Activated naive CD4-positive, alpha-beta T cell treated with anti-CD3 and anti-CD28 coated beads for 36 hours (primary cell): ENCODE results near the gene CIT. TPM values are rescaled to one million over a fixed set of nuclear protein-coding genes. Genes with fewer than 3 reads are reported as not detected.

Experiments used
- CTCF ChIA-PET: fragments of 350-600 bp; sonication (Branson Sonifier 250); formaldehyde crosslinking; loops from one replicate; lab custom pipeline; 2021; ENCODE audit warnings: antibody characterized with exemption; lab: Charles Lee
- DNase-seq: peaks from one replicate; pipeline ENCODE4 v3.0.0-alpha.2; 2020
- H3K27ac Mint-ChIP-seq: one replicate; pipeline ENCODE4 v1.8.0; 2021; ENCODE audit warnings: mild to moderate bottlenecking, mixed read lengths
- H3K27me3 Mint-ChIP-seq: one replicate; pipeline ENCODE4 v1.8.0; 2021; ENCODE audit warnings: low read depth, mixed read lengths
- H3K36me3 Mint-ChIP-seq: one replicate; pipeline ENCODE4 v1.8.0; 2021; ENCODE audit warnings: low read depth, mixed read lengths
- H3K4me1 Mint-ChIP-seq: one replicate; pipeline ENCODE4 v1.8.0; 2021; ENCODE audit warnings: low read depth, mixed read lengths
- H3K4me3 Mint-ChIP-seq: one replicate; pipeline ENCODE4 v1.8.0; 2021; ENCODE audit warnings: mild to moderate bottlenecking, moderate library complexity, mixed read lengths
- H3K9me3 Mint-ChIP-seq: one replicate; pipeline ENCODE4 v1.8.0; 2021; ENCODE audit warnings: mixed read lengths
- intact Hi-C: fragments of 100-400 bp; cut with micrococcal nuclease; formaldehyde crosslinking; loops from one replicate; pipeline ENCODE4 v1.15.1; 2023
- total RNA-seq, 2 experiments: library from RNA; stranded (reverse); gene quantifications; one replicate each; pipeline ENCODE4 v1.2.3, GENCODE V29; 2021

CIT gene
- total RNA-seq, 2 experiments from 2014 or later = 78.6 to 78.8 TPM

DNA sequence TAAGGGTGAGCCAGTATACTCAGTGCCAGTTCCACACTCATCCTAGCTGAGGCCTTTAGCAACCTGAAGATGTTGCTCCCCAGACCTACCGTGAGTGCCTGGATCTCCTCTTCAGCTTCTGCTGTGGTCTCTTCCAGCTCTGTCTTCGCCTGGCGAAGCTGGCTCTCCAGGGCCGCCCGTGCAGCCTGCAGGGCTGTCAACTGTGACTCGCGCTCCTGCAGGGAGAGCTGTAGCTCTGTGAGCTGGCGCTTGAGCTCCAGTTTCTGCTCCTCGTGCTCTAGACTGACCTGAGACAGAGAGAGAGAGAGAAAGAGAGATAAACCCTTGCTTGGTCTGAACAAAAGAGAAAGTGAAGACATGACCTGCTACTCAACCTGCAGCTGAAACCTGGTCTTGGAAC lies 125.2 kb downstream of the CIT start:
- Mint-ChIP-seq H3K4me3 (no peak overlapping the region), H3K9me3 (no peaks in the 10 kb centered on the region), H3K36me3 (peaks cover 21% of the 10 kb centered on the region), H3K4me1 (no peaks in the 10 kb centered on the region), H3K27ac (no peak overlapping the region), H3K27me3 (no peaks in the 10 kb centered on the region)
- CTCF ChIA-PET = interaction anchor here (0.5 kb wide), 1 partner anchor 156 kb away, joined by 3 read pairs; no protein-coding TSS in a partner anchor
- no peak for DNase-seq
- intact Hi-C loops = no loop called here

DNA sequence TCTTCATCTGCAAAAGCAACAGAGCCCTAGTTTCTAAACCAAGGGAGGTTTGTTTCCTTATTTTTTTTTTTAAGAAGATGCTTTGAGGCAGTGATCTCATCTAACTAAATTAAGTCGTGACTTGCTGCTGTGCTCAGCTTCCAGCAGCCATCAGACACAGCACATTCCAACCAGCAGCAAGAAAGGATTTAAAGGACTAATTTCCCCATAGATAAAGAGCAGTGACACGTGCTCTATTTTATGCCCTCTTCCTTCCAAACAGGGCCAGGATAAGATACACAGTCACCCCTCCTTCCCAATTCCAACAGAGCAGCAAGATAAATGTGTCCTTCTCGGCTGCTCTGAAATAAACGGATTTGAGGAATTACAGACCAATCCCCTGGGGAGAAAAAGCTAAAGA lies 127.5 kb downstream of the CIT start:
- CTCF ChIA-PET = no interaction called here
- intact Hi-C loops = no loop called here
- no peak for DNase-seq
- Mint-ChIP-seq H3K9me3 (peaks cover 17% of the 10 kb centered on the region), H3K4me1 (no peaks in the 10 kb centered on the region), H3K27me3 (no peaks in the 10 kb centered on the region), H3K27ac (no peak overlapping the region), H3K4me3 (no peak overlapping the region), H3K36me3 (peaks cover 32% of the 10 kb centered on the region)

DNA sequence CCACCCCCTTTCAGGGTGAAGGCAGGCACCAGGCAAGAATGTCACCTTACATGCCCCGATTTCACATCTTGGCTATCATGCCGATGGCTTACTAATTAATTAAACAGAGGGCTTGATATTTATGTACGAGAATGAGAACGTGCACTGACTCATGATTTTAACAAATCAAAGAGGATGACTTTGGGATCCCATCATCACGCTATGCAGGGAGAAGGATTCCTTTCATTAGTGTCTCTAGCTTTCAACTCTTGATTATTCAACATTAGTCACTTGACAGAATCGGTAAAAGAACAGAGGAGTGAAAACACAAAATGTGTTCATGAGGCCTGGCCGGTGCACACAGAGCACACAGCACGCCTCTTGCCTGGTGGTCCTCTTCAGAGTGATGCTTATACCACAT lies 128.6 kb downstream of the CIT start:
- H3K27ac Mint-ChIP-seq = no peak overlapping the region
- H3K36me3 Mint-ChIP-seq = peaks cover 38% of the 10 kb centered on the region
- CTCF ChIA-PET = no interaction called here
- no peak overlapping the region for H3K4me3 Mint-ChIP-seq
- intact Hi-C loops = no loop called here
- no peaks in the 10 kb centered on the region for H3K27me3 Mint-ChIP-seq
- peaks cover 23% of the 10 kb centered on the region for H3K9me3 Mint-ChIP-seq
- no peaks in the 10 kb centered on the region for H3K4me1 Mint-ChIP-seq
- DNase-seq = no peak

GRCh38 chr12:119746169-119746568 lies 131.0 kb downstream of the CIT start:
- H3K4me1 Mint-ChIP-seq = no peaks in the 10 kb centered on the region
- intact Hi-C loops = no loop called here
- DNase-seq = no peak
- peaks cover 42% of the 10 kb centered on the region for H3K36me3 Mint-ChIP-seq
- H3K4me3 Mint-ChIP-seq = no peak overlapping the region
- peaks cover 23% of the 10 kb centered on the region for H3K9me3 Mint-ChIP-seq
- CTCF ChIA-PET = no interaction called here
- H3K27ac Mint-ChIP-seq = no peak overlapping the region
- H3K27me3 Mint-ChIP-seq = no peaks in the 10 kb centered on the region

DNA sequence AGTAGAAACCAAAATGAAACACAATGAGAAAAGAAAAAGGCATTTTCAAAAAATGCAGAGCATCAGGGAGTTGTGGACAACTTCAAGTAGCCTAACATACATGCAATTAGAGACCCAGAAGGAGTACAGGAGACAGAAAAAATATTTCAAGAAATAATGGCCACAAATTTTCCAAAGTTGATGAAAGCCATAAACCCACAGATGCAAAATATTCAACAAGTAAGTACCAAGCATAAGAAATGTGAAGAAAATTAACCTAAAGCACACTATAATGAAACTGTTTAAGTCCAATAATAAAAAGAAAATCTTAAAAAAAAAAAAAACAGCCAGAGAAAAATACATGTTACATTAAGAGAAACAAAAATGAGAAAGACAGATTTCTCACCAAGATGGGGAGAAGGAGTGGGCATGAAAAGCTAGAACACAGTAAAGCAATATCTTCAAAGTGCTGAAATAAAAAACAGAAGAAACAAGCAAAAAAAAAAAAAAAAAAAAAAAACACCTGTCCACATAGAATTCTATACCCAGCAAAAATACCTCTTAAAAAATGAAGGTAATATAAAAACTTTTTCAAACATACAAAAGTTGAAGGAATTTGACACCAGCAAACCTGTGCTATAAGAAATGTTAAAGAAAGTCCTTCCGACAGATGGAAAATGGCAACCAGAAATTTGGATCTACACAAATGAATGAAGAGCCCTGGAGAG lies 132.1 kb downstream of the CIT start:
- H3K27me3 Mint-ChIP-seq = no peaks in the 10 kb centered on the region
- no peak overlapping the region for H3K4me3 Mint-ChIP-seq
- intact Hi-C loops = no loop called here
- H3K27ac Mint-ChIP-seq = no peak overlapping the region
- H3K9me3 Mint-ChIP-seq = peaks cover 23% of the 10 kb centered on the region
- H3K36me3 Mint-ChIP-seq = peaks cover 41% of the 10 kb centered on the region
- DNase-seq = no peak
- H3K4me1 Mint-ChIP-seq = no peaks in the 10 kb centered on the region
- CTCF ChIA-PET = no interaction called here

GRCh38 chr12:119742700-119743099 lies 134.4 kb downstream of the CIT start:
- no peaks in the 10 kb centered on the region for H3K27me3 Mint-ChIP-seq
- DNase-seq = no peak
- H3K9me3 Mint-ChIP-seq = peaks cover 23% of the 10 kb centered on the region
- no peak overlapping the region for H3K4me3 Mint-ChIP-seq
- H3K36me3 Mint-ChIP-seq = peaks cover 37% of the 10 kb centered on the region
- no peaks in the 10 kb centered on the region for H3K4me1 Mint-ChIP-seq
- intact Hi-C loops = no loop called here
- no peak overlapping the region for H3K27ac Mint-ChIP-seq
- CTCF ChIA-PET = interaction anchor here (0.7 kb wide), 1 partner anchor 32 kb away, joined by 5 read pairs; no protein-coding TSS in a partner anchor

DNA sequence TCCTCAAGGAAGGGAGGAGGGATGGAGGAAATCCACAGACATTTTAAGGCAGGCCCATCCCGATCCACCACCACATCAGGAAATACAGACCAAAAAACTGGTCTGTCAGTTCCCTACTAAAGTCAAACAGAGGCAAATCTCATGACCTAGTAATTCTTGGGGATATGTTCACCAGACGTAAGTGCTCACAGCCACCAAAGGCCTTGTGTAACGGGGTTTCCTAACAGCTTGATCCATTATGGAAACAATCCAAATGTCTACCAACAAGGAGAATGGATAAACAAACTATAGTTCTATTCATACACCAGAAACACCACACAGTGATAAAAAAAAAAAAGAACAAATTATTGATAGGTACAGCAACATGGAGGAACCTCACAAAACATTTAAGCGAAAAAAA lies 136.3 kb downstream of the CIT start:
- Mint-ChIP-seq H3K9me3 (peaks cover 15% of the 10 kb centered on the region), H3K36me3 (peaks cover 30% of the 10 kb centered on the region), H3K27me3 (no peaks in the 10 kb centered on the region), H3K4me3 (no peak overlapping the region), H3K4me1 (no peaks in the 10 kb centered on the region), H3K27ac (no peak overlapping the region)
- DNase-seq = no peak
- intact Hi-C loops = no loop called here
- CTCF ChIA-PET = no interaction called here

- CTCF ChIA-PET = no interaction called here
- H3K9me3 Mint-ChIP-seq = no peaks in the 10 kb centered on the region
- no peaks in the 10 kb centered on the region for H3K4me1 Mint-ChIP-seq
- no peak overlapping the region for H3K27ac Mint-ChIP-seq
- intact Hi-C loops = no loop called here
- H3K36me3 Mint-ChIP-seq = peaks cover 15% of the 10 kb centered on the region
- H3K4me3 Mint-ChIP-seq = no peak overlapping the region
- H3K27me3 Mint-ChIP-seq = no peaks in the 10 kb centered on the region
- no peak for DNase-seq
Measured at GRCh38 chr12:119735079-119735478, 142.0 kb downstream of the CIT start.

DNA sequence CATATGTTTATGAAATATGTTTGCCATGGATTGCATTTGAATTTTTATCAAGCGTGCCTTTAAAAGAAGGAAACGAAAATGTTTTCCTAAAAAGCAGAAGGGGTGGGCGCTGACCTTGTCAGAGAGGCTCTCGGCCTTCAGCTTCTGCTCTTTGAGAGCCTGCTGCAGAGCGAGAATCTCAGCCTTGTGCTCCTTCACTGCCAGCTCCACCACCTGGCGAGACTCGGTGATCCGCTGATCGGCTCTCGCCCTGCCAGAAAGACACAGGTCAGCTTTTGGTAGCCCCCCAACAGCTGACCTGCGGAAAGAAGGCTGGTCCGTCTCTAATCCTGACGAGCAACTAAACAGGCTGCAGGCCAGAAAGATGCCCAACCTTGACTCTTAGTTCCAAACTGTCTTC lies 146.7 kb downstream of the CIT start:
- Mint-ChIP-seq H3K27me3 (no peaks in the 10 kb centered on the region), H3K4me1 (no peaks in the 10 kb centered on the region), H3K4me3 (no peak overlapping the region), H3K27ac (no peak overlapping the region), H3K9me3 (no peaks in the 10 kb centered on the region), H3K36me3 (peaks cover 20% of the 10 kb centered on the region)
- DNase-seq = no peak
- intact Hi-C loops = no loop called here
- CTCF ChIA-PET = no interaction called here

DNA sequence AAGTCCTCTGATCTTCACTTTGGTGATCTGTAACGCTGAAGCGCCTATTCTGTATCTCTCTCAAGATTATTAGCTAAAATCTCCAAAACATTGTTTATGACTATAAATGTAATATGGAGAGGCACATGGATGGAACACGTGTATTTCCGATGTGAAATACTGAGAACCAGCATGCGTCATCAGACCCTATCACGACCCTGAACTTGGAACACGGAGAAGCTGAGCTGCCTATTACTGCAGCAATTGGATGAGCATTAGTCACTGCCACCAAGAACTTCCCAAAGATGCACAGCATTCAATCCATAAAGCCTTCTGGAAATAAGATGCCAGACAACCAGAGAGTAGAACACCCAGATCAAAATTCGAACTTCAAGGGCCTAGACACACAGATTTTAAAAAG lies 147.2 kb downstream of the CIT start:
- no peaks in the 10 kb centered on the region for H3K27me3 Mint-ChIP-seq
- intact Hi-C loops = no loop called here
- H3K9me3 Mint-ChIP-seq = no peaks in the 10 kb centered on the region
- no peak for DNase-seq
- H3K4me3 Mint-ChIP-seq = no peak overlapping the region
- peaks cover 20% of the 10 kb centered on the region for H3K36me3 Mint-ChIP-seq
- CTCF ChIA-PET = interaction anchor here (1.0 kb wide), 1 partner anchor 209 kb away, joined by 7 read pairs; no protein-coding TSS in a partner anchor
- H3K27ac Mint-ChIP-seq = no peak overlapping the region
- no peaks in the 10 kb centered on the region for H3K4me1 Mint-ChIP-seq

GRCh38 chr12:119728444-119728745 lies 148.7 kb downstream of the CIT start:
- CTCF ChIA-PET = interaction anchor here (0.6 kb wide), 1 partner anchor 26 kb away, joined by 3 read pairs; no protein-coding TSS in a partner anchor
- no peak overlapping the region for H3K27ac Mint-ChIP-seq
- intact Hi-C loops = no loop called here
- H3K4me3 Mint-ChIP-seq = no peak overlapping the region
- no peaks in the 10 kb centered on the region for H3K9me3 Mint-ChIP-seq
- H3K4me1 Mint-ChIP-seq = no peaks in the 10 kb centered on the region
- H3K27me3 Mint-ChIP-seq = no peaks in the 10 kb centered on the region
- no peak for DNase-seq
- H3K36me3 Mint-ChIP-seq = peaks cover 11% of the 10 kb centered on the region

DNA sequence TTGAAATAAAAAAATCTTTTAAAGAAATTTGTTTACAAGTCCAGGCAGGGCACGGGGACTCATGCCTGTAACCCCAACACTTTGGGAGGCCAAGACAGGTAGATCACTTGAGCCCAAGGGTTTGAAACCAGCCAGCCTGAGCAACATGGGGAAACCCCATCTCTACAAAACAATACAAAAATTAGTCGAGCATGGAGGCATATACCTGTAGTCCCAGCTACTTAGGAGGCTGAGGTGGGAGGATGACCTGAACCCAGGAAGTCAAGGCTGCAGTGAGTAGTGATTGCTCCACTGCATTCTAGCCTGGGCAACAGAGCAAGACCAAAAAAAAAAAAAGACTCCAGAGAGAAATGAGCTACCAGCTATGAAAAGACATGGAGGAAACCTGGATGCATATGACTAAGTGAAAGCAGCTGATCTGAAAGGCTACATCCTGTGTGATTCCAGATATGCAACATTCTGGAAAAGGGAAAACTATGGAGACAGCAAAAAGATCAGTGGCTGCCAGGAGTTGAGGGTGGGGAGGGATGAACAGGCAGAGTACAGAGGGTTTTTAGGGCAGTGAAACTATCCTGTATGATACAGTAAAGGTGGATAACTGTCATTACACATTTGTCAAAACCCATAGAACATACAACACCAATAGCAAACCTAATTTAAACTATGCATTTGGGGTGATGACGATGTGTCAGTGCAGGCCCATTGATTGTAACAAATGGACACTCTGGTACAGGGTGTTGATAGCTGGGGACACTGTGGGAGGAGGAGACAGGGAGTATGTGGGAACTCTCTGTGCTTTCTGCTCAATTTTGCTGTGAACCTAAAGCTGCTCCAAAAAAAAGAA lies 149.3 kb downstream of the CIT start:
- H3K27me3 Mint-ChIP-seq = no peaks in the 10 kb centered on the region
- intact Hi-C loops = no loop called here
- CTCF ChIA-PET = interaction anchor here (0.6 kb wide), 1 partner anchor 26 kb away, joined by 3 read pairs; no protein-coding TSS in a partner anchor

DNA sequence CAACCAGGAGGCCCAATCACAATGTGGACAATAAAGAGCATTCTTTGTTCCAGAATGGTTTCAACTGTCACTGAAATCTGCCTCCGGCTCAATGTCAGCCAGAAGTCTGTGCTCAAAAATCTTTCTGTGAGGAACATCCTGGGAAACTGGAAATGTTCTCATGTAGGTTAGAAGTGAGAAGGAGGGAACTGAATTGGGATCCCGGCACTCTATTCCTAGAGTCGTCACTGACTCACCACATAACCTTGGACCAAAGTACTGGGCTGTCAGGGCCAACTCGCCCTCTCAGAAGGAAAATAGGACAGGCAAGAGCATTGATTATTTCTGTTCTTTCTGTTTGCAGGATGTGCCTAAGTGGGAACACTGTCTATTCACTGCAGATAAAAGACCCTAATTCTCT lies 151.6 kb downstream of the CIT start:
- Mint-ChIP-seq H3K4me1 (no peaks in the 10 kb centered on the region), H3K36me3 (peaks cover 5% of the 10 kb centered on the region), H3K9me3 (no peaks in the 10 kb centered on the region), H3K4me3 (no peak overlapping the region), H3K27ac (no peak overlapping the region), H3K27me3 (no peaks in the 10 kb centered on the region)
- DNase-seq = no peak
- CTCF ChIA-PET = no interaction called here
- intact Hi-C loops = no loop called here

More for the DNA sequence above, 149.3 kb downstream of the CIT start:
- Mint-ChIP-seq H3K36me3 (peaks cover 10% of the 10 kb centered on the region), H3K4me3 (no peak overlapping the region), H3K27ac (no peak overlapping the region), H3K9me3 (no peaks in the 10 kb centered on the region), H3K4me1 (no peaks in the 10 kb centered on the region)
- DNase-seq = no peak
